Osteoblast (primary cell): ENCODE data around the gene PRR5. TPM values are rescaled to one million over a fixed set of nuclear protein-coding genes. Genes with fewer than 3 reads are reported as not detected.
"Not testable (repeated sequence)": the region's sequence is repeated elsewhere in the genome, so short reads cannot be mapped to it uniquely, and the experiment has no call there.

Source experiments
- DNase-seq: peaks from one replicate; pipeline ENCODE4 v3.0.0; 2011; ENCODE audit warnings: low spot score, mixed read lengths; ENCODE audit not compliant: insufficient read length; ENCODE audit errors: missing footprints
- H2AFZ ChIP-seq: 2 replicates; pipeline ENCODE4 v1.6.0; 2011; ENCODE audit warnings: mild to moderate bottlenecking, low read length
- H3K27ac ChIP-seq: 2 replicates; pipeline ENCODE4 v1.5.1; 2011; ENCODE audit warnings: mild to moderate bottlenecking, low read depth, low read length, moderate library complexity
- H3K27me3 ChIP-seq: 2 replicates; pipeline ENCODE4 v1.6.0; 2012; ENCODE audit warnings: mild to moderate bottlenecking, control low read depth, inconsistent platforms, low read length, moderate library complexity; ENCODE audit not compliant: insufficient read depth
- H3K36me3 ChIP-seq: 2 replicates; pipeline ENCODE4 v1.5.1; 2011; ENCODE audit warnings: mild to moderate bottlenecking, low read length, control low read depth, moderate library complexity; ENCODE audit not compliant: insufficient read depth
- H3K4me1 ChIP-seq: 2 replicates; pipeline ENCODE4 v1.5.1; 2011; ENCODE audit warnings: mild to moderate bottlenecking, low read length, control low read depth, moderate library complexity; ENCODE audit not compliant: insufficient read depth
- H3K4me2 ChIP-seq: 2 replicates; pipeline ENCODE4 v1.6.0; 2011; ENCODE audit warnings: mild to moderate bottlenecking, low read length; ENCODE audit not compliant: insufficient read depth
- H3K4me3 ChIP-seq: fragments of 200-600 bp; sonication (generic); 3 replicates; pipeline ENCODE4 v1.5.1; 2012; ENCODE audit warnings: mild to moderate bottlenecking, low read length, inconsistent platforms; ENCODE audit not compliant: insufficient read depth
- H3K79me2 ChIP-seq: 2 replicates; pipeline ENCODE4 v1.6.0; 2012; ENCODE audit warnings: mild to moderate bottlenecking, low read length, control low read depth, inconsistent platforms; ENCODE audit not compliant: insufficient read depth
- H3K9me3 ChIP-seq: 2 replicates; pipeline ENCODE4 v1.5.1; 2011; ENCODE audit warnings: low read depth, low read length, control low read depth
- H4K20me1 ChIP-seq: 2 replicates; pipeline ENCODE4 v1.6.0; 2012; ENCODE audit warnings: mild to moderate bottlenecking, low read length, control low read depth; ENCODE audit not compliant: insufficient read depth
- total RNA-seq: library from RNA; depleted of rRNA; stranded (reverse); fragments of >200 nt; gene quantifications from 2 replicates; pipeline ENCODE4 v1.2.3, GENCODE V29; 2012
- TF ChIP-seq, protein P1 (sequence below): IDR thresholded peaks from 2 replicates; pipeline ENCODE4 v1.5.1; 2011; ENCODE audit warnings: mild to moderate bottlenecking, low read depth, low read length, moderate library complexity; ENCODE audit errors: extremely low read depth

The PRR5 gene
- total RNA-seq, 1 donor: 14.8 TPM

DNA sequence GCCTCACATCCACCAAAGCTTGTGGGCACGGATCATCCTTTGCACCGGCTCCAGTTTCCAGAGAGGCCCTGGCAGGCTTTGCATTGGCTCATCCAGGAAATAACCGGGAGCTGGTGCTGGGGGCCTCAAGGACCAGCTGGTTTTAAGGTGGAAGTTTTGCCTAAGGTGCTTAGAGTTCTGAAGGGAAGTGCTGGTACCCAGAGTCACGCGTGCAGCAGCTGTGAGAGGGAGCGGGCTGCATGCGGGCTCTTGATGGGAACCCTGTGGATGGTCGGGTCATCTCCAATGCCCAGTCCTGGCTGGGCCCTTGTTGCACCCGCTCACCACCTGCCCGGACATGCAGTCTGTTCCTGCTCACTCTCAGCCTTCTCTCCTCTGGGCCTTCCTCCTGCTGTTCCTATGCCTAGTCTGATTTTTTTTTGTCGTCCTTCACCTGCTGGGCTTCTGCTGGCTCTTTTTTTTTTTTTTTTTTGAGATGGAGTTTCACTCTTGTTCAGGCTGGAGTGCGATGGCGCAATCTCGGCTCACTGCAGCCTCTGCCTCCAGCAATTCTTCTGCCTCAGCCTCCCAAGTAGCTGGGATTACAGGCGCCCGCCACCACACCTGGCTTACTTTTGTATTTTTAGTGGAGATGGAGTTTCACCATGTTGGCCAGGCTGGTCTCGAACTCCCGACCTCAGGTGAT, 24.0 kb upstream of the PRR5 start:
- Histone ChIP-seq H3K27me3 (peaks cover 5% of the 10 kb centered on the region), H2AFZ (no peak overlapping the region), H3K4me2 (no peak overlapping the region), H3K9me3 (no peaks in the 10 kb centered on the region), H3K4me3 (no peak overlapping the region), H4K20me1 (no peaks in the 10 kb centered on the region), H3K79me2 (no peaks in the 10 kb centered on the region), H3K27ac (no peak overlapping the region), H3K4me1 (no peaks in the 10 kb centered on the region), H3K36me3 (no peaks in the 10 kb centered on the region)
- TF ChIP-seq, protein P1, sequence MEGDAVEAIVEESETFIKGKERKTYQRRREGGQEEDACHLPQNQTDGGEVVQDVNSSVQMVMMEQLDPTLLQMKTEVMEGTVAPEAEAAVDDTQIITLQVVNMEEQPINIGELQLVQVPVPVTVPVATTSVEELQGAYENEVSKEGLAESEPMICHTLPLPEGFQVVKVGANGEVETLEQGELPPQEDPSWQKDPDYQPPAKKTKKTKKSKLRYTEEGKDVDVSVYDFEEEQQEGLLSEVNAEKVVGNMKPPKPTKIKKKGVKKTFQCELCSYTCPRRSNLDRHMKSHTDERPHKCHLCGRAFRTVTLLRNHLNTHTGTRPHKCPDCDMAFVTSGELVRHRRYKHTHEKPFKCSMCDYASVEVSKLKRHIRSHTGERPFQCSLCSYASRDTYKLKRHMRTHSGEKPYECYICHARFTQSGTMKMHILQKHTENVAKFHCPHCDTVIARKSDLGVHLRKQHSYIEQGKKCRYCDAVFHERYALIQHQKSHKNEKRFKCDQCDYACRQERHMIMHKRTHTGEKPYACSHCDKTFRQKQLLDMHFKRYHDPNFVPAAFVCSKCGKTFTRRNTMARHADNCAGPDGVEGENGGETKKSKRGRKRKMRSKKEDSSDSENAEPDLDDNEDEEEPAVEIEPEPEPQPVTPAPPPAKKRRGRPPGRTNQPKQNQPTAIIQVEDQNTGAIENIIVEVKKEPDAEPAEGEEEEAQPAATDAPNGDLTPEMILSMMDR: no peak
- DNase-seq: peak; percentile 42

- Histone ChIP-seq H3K4me3 (no peak overlapping the region), H3K36me3 (no peaks in the 10 kb centered on the region), H4K20me1 (no peaks in the 10 kb centered on the region), H2AFZ (no peak overlapping the region), H3K9me3 (no peaks in the 10 kb centered on the region), H3K4me1 (no peaks in the 10 kb centered on the region), H3K27ac (no peak overlapping the region), H3K4me2 (no peak overlapping the region), H3K79me2 (no peaks in the 10 kb centered on the region), H3K27me3 (no peaks in the 10 kb centered on the region)
- DNase-seq: peak; percentile 54
- TF ChIP-seq, protein P1: no peak
Measured at GRCh38 chr22:44678556-44679305, 23.3 kb upstream of the PRR5 start.

DNA sequence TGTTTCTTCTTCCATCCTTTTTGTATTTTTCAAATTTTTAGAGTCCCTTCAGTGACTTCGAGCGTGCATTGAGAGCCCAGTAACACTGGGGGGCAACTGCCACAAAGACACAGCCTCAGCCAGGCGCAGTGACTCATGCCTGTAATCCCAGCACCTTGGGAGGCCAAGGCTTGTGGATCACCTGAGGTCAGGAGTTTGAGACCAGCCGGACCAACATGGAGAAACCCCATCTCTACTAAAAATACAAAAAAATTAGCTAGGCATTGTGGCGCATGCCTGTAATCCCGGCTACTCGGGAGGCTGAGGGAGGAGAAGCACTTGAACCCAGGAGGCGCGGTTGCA, 22.7 kb upstream of the PRR5 start:
- not testable (repeated sequence) for H2AFZ ChIP-seq, H3K79me2 ChIP-seq, H3K4me1 ChIP-seq, H3K36me3 ChIP-seq, DNase-seq, H3K4me3 ChIP-seq, H4K20me1 ChIP-seq, H3K27me3 ChIP-seq, H3K9me3 ChIP-seq, H3K27ac ChIP-seq, H3K4me2 ChIP-seq

- Histone ChIP-seq H3K9me3 (no peaks in the 10 kb centered on the region), H2AFZ (no peak overlapping the region), H3K27ac (no peak overlapping the region), H3K4me1 (peaks cover 6% of the 10 kb centered on the region), H3K27me3 (no peaks in the 10 kb centered on the region), H4K20me1 (no peaks in the 10 kb centered on the region), H3K36me3 (no peaks in the 10 kb centered on the region), H3K79me2 (no peaks in the 10 kb centered on the region), H3K4me2 (no peak overlapping the region), H3K4me3 (no peak overlapping the region)
- TF ChIP-seq, protein P1: no peak
- peak; percentile 52 for DNase-seq
Measured at GRCh38 chr22:44680058-44680457, 21.9 kb upstream of the PRR5 start.
